GM21360 (cell line): ENCODE results near the gene PPIE.

Experiments
- ATAC-seq: cut with Tn5 transposase; IDR thresholded peaks from one replicate; pipeline ENCODE4 v1.9.1; 2021; ENCODE audit warnings: mild to moderate bottlenecking, moderate library complexity; ENCODE audit not compliant: unreplicated experiment

The PPIE gene

GRCh38 chr1:39738622-39739366, at the start of gene PPIE:
Gene PPIE (plus strand): TSS chr1:39738882. CDS start chr1:39738901, 19 bp downstream.
- ATAC-seq: peak; percentile 75

GRCh38 chr1:39689214-39689613, 49.5 kb upstream of the PPIE start:
- no peak for ATAC-seq

- ATAC-seq: no peak
These were observed 49.0 kb upstream of the PPIE start for GRCh38 chr1:39689635-39690034.

- ATAC-seq: no peak
These were observed 48.5 kb upstream of the PPIE start for GRCh38 chr1:39690225-39690624.

GRCh38 chr1:39690794-39691382, 47.8 kb upstream of the PPIE start:
- ATAC-seq: peak; percentile 10

- ATAC-seq: peak; percentile 69
These were observed 47.1 kb upstream of the PPIE start, which contains the start of gene HPCAL4 for GRCh38 chr1:39691383-39692151. Gene HPCAL4 (minus strand): TSS chr1:39691433. CDS start chr1:39684603, 6,830 bp downstream.

- no peak for ATAC-seq
These were observed 46.3 kb upstream of the PPIE start for GRCh38 chr1:39692152-39693074.

GRCh38 chr1:39694026-39694425, 44.7 kb upstream of the PPIE start:
- no peak for ATAC-seq

GRCh38 chr1:39695016-39695415, 43.7 kb upstream of the PPIE start:
- ATAC-seq: no peak

- no peak for ATAC-seq
These were observed 42.2 kb upstream of the PPIE start for GRCh38 chr1:39696448-39696847.

- ATAC-seq: no peak
These were observed 40.1 kb upstream of the PPIE start for GRCh38 chr1:39698568-39698967.

- no peak for ATAC-seq
These were observed 39.3 kb upstream of the PPIE start for GRCh38 chr1:39699419-39699818.

- ATAC-seq: no peak
These were observed 38.3 kb upstream of the PPIE start for GRCh38 chr1:39700348-39700747.

GRCh38 chr1:39701049-39701439, 37.6 kb upstream of the PPIE start:
- no peak for ATAC-seq

GRCh38 chr1:39704757-39705156, 33.9 kb upstream of the PPIE start:
- ATAC-seq: no peak

- ATAC-seq: no peak
These were observed 31.2 kb upstream of the PPIE start for GRCh38 chr1:39707506-39707905.

GRCh38 chr1:39711104-39711965, 27.3 kb upstream of the PPIE start:
- ATAC-seq: no peak

GRCh38 chr1:39711966-39712340, 26.7 kb upstream of the PPIE start:
- no peak for ATAC-seq

- no peak for ATAC-seq
These were observed 25.1 kb upstream of the PPIE start for GRCh38 chr1:39713557-39713956.

GRCh38 chr1:39717809-39718208, 20.9 kb upstream of the PPIE start:
- ATAC-seq: no peak
